Measurements from ENCODE around the gene RCAN1. TPM values are rescaled to one million over a fixed set of nuclear protein-coding genes. Genes with fewer than 3 reads are reported as not detected.
A peak's percentile ranks its signal among the peaks of the same experiment; 100 is the strongest.

RCAN1 gene
- total RNA-seq, 1 donor from 2014 or later, result 22.1 TPM

GRCh38 chr21:34632498-34632897 is 17.6 kb upstream of the RCAN1 start:
- H3K4me3 ChIP-seq (ENCODE audit: low read depth, low read length), result no peak overlapping the region
- H3K36me3 ChIP-seq (ENCODE audit: control insufficient read depth, insufficient read depth, low read length), result no peaks in the 10 kb centered on the region
- DNase-seq (ENCODE audit: low read depth) (no peak), FAIRE-seq (no peak)
- no peak for TF ChIP-seq CTCF (IDR thresholded peaks at IDR 0.05; ENCODE audit: insufficient read depth, low read length, severe bottlenecking)
- H3K27me3 ChIP-seq (ENCODE audit: control insufficient read depth, insufficient read depth, low read length), result peaks cover 2% of the 10 kb centered on the region

GRCh38 chr21:34630536-34631143 is 15.7 kb upstream of the RCAN1 start:
- Histone ChIP-seq H3K36me3 (ENCODE audit: control insufficient read depth, insufficient read depth, low read length) (no peaks in the 10 kb centered on the region), H3K27me3 (ENCODE audit: control insufficient read depth, insufficient read depth, low read length) (peaks cover 2% of the 10 kb centered on the region), H3K4me3 (ENCODE audit: low read depth, low read length) (no peak overlapping the region)
- peak; percentile 72 for TF ChIP-seq CTCF (IDR thresholded peaks at IDR 0.05; ENCODE audit: insufficient read depth, low read length, severe bottlenecking)
- DNase-seq (ENCODE audit: low read depth), result peak; percentile 51
- no peak for FAIRE-seq

GRCh38 chr21:34626131-34626530 is 11.2 kb upstream of the RCAN1 start:
- peaks cover 4% of the 10 kb centered on the region for H3K27me3 ChIP-seq (ENCODE audit: control insufficient read depth, insufficient read depth, low read length)
- DNase-seq (ENCODE audit: low read depth), result no peak
- FAIRE-seq, result no peak
- no peaks in the 10 kb centered on the region for H3K36me3 ChIP-seq (ENCODE audit: control insufficient read depth, insufficient read depth, low read length)
- H3K4me3 ChIP-seq (ENCODE audit: low read depth, low read length), result no peak overlapping the region
- TF ChIP-seq CTCF (IDR thresholded peaks at IDR 0.05; ENCODE audit: insufficient read depth, low read length, severe bottlenecking), result no peak

GRCh38 chr21:34625030-34625593 is 10.2 kb upstream of the RCAN1 start:
- peaks cover 4% of the 10 kb centered on the region for H3K27me3 ChIP-seq (ENCODE audit: control insufficient read depth, insufficient read depth, low read length)
- DNase-seq (ENCODE audit: low read depth), result no peak
- FAIRE-seq, result no peak

GRCh38 chr21:34623516-34623915 is 8.6 kb upstream of the RCAN1 start:
- no peaks in the 10 kb centered on the region for H3K36me3 ChIP-seq (ENCODE audit: control insufficient read depth, insufficient read depth, low read length)
- no peak for TF ChIP-seq CTCF (IDR thresholded peaks at IDR 0.05; ENCODE audit: insufficient read depth, low read length, severe bottlenecking)
- FAIRE-seq, result no peak
- H3K27me3 ChIP-seq (ENCODE audit: control insufficient read depth, insufficient read depth, low read length), result peaks cover 4% of the 10 kb centered on the region
- no peak for DNase-seq (ENCODE audit: low read depth)
- H3K4me3 ChIP-seq (ENCODE audit: low read depth, low read length), result no peak overlapping the region

More at GRCh38 chr21:34625030-34625593, 10.2 kb upstream of the RCAN1 start:
- Histone ChIP-seq H3K4me3 (ENCODE audit: low read depth, low read length) (no peak overlapping the region), H3K36me3 (ENCODE audit: control insufficient read depth, insufficient read depth, low read length) (no peaks in the 10 kb centered on the region)
- no peak for TF ChIP-seq CTCF (IDR thresholded peaks at IDR 0.05; ENCODE audit: insufficient read depth, low read length, severe bottlenecking)
